Panc1 (cell line): ENCODE results near the gene SLC10A7. TPM values are rescaled to one million over a fixed set of nuclear protein-coding genes. Genes with fewer than 3 reads are reported as not detected.

Experiments
- ATAC-seq: fragments of 200-7000 bp; cut with Tn5 transposase; 2 replicates; pipeline ENCODE4 v1.9.1; 2020; ENCODE audit warnings: mild to moderate bottlenecking, moderate library complexity
- BruUV-seq: library from RNA; stranded (reverse); fragments of 400-500 nt; replicated peaks from 2 replicates; lab custom pipeline; 2021; lab: Mats Ljungman, UMichigan
- CTCF ChIA-PET: fragments of 300-600 bp; sonication (Branson Sonifier 250); formaldehyde crosslinking; loops from one replicate; lab custom pipeline; 2022; ENCODE audit warnings: antibody characterized with exemption; lab: Charles Lee
- POLR2A ChIA-PET: fragments of 300-600 bp; sonication (Branson Sonifier 250); formaldehyde crosslinking; loops from one replicate; lab custom pipeline; 2022; ENCODE audit warnings: antibody characterized with exemption; lab: Charles Lee
- DNase-seq: peaks from one replicate; pipeline ENCODE4 v3.0.0-alpha.2; 2010; ENCODE audit warnings: low read depth, low spot score
- H3K27ac ChIP-seq: 2 replicates; pipeline ENCODE4 v1.5.1; 2011; ENCODE audit warnings: mild to moderate bottlenecking, low read length, inconsistent platforms
- H3K27me3 ChIP-seq: fragments of 200-500 bp; sonication (Bioruptor generic); 2 replicates; pipeline ENCODE4 v1.6.0; 2014; ENCODE audit warnings: low read length, inconsistent platforms; ENCODE audit not compliant: control insufficient read depth, insufficient read depth
- H3K36me3 ChIP-seq: fragments of 200-500 bp; sonication (Bioruptor generic); 2 replicates; pipeline ENCODE4 v1.5.1; 2014; ENCODE audit warnings: inconsistent platforms, mild to moderate bottlenecking, low read length, moderate library complexity; ENCODE audit not compliant: control insufficient read depth, insufficient read depth
- H3K4me1 ChIP-seq: 2 replicates; pipeline ENCODE4 v1.5.1; 2011; ENCODE audit warnings: inconsistent platforms, mild to moderate bottlenecking, low read length, moderate library complexity; ENCODE audit not compliant: control insufficient read depth, insufficient read depth
- H3K4me3 ChIP-seq, 2 experiments: 2 replicates each; pipeline ENCODE4 v1.5.1; 2011 to 2012; ENCODE audit warnings: low read depth in 2 of 2, low read length in 2 of 2, mild to moderate bottlenecking in 2 of 2, inconsistent platforms in 1 of 2, moderate library complexity in 1 of 2
- H3K9me3 ChIP-seq: fragments of 200-500 bp; sonication (Bioruptor generic); 2 replicates; pipeline ENCODE4 v1.5.1; 2014; ENCODE audit warnings: low read depth, mild to moderate bottlenecking, inconsistent platforms, low read length, moderate library complexity; ENCODE audit not compliant: control insufficient read depth, insufficient read depth
- POLR2AphosphoS5 ChIP-seq: IDR thresholded peaks from 2 replicates; pipeline ENCODE4 v1.6.1; 2012; ENCODE audit warnings: mild to moderate bottlenecking, low read depth, low read length, moderate library complexity
- SIN3A ChIP-seq: IDR thresholded peaks from 2 replicates; pipeline ENCODE4 v1.6.1; 2012; ENCODE audit warnings: low read depth, mild to moderate bottlenecking, low read length, moderate library complexity, borderline replicate concordance; ENCODE audit not compliant: insufficient read depth
- TCF7L2 ChIP-seq: IDR thresholded peaks from 2 replicates; pipeline ENCODE4 v1.6.1; 2011; ENCODE audit warnings: mild to moderate bottlenecking, low read depth, low read length, inconsistent platforms
- in situ Hi-C: cut with HindIII; loops from 2 replicates; pipeline ENCODE4 v1.10.0; 2016; ENCODE audit warnings: low sequenced_read_pairs, low pct_unique_long_range_greater_than_20kb
- intact Hi-C: fragments of 100-400 bp; cut with micrococcal nuclease; formaldehyde crosslinking; loops from one replicate; pipeline ENCODE4 v1.10.0; 2022; ENCODE audit not compliant: unreplicated experiment
- total RNA-seq: library from RNA; stranded (reverse); gene quantifications from one replicate; pipeline ENCODE4 v1.2.1, GENCODE V29; 2021; ENCODE audit not compliant: unreplicated experiment
- TF ChIP-seq, protein P1 (sequence below), 2 experiments: IDR thresholded peaks; 2 replicates each; pipeline ENCODE4 v1.6.1; 2011 to 2012; ENCODE audit warnings: low read depth in 2 of 2, control low read depth in 1 of 2, low read length in 1 of 2, mild to moderate bottlenecking in 1 of 2, moderate library complexity in 1 of 2; ENCODE audit not compliant: insufficient read depth in 1 of 2
- TF ChIP-seq, protein P2 (sequence below): fragments of 450-650 bp; IDR thresholded peaks from 2 replicates; pipeline ENCODE4 v1.5.1; 2017; ENCODE audit warnings: mild to moderate bottlenecking

Gene SLC10A7
- total RNA-seq, 1 experiment from 2014 or later: 1.5 TPM

DNA sequence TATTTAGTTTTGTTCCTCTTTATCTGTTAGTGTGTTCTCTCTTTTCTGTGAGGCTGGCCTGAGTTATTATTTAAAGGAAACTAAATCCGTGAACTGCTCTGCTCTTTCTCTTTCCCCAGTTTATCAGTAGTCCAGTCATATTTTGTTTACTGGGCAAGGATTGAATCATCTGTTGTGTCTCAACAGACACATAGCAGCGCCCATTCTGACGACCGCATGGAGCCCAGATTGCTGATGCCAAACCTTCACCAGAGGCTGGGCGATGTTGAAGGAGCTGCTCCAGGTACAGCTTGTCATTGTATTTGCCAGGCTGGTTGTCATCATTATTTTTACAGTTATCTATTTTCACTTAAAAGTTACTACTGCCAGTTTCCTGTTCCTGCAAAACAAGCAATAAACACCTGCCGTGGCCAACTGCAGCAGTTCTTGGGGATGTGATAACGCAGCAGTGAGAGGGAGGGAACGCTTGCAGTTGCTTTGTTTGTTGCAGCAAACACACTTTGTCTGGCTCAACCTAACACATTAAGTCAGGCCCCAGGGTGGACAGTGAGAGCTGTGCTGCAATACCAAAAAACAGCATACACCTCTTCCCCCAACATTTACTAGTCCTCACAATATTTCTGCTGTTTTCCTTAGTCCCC, 297.3 kb downstream of the SLC10A7 start:
- ChIA-PET CTCF (no interaction called here), POLR2A (no interaction called here)
- Histone ChIP-seq H3K36me3 (no peaks in the 10 kb centered on the region), H3K27ac (no peak overlapping the region), H3K9me3 (no peaks in the 10 kb centered on the region), H3K27me3 (no peaks in the 10 kb centered on the region), H3K4me3 (no peak overlapping the region), H3K4me1 (no peaks in the 10 kb centered on the region)
- intact Hi-C loops: no loop called here
- in situ Hi-C loops: no loop called here
- DNase-seq: no peak
- BruUV-seq: no TSS peak
- TF ChIP-seq TCF7L2 (no peak), POLR2AphosphoS5 (no peak), SIN3A (no peak)
- TF ChIP-seq, protein P1, sequence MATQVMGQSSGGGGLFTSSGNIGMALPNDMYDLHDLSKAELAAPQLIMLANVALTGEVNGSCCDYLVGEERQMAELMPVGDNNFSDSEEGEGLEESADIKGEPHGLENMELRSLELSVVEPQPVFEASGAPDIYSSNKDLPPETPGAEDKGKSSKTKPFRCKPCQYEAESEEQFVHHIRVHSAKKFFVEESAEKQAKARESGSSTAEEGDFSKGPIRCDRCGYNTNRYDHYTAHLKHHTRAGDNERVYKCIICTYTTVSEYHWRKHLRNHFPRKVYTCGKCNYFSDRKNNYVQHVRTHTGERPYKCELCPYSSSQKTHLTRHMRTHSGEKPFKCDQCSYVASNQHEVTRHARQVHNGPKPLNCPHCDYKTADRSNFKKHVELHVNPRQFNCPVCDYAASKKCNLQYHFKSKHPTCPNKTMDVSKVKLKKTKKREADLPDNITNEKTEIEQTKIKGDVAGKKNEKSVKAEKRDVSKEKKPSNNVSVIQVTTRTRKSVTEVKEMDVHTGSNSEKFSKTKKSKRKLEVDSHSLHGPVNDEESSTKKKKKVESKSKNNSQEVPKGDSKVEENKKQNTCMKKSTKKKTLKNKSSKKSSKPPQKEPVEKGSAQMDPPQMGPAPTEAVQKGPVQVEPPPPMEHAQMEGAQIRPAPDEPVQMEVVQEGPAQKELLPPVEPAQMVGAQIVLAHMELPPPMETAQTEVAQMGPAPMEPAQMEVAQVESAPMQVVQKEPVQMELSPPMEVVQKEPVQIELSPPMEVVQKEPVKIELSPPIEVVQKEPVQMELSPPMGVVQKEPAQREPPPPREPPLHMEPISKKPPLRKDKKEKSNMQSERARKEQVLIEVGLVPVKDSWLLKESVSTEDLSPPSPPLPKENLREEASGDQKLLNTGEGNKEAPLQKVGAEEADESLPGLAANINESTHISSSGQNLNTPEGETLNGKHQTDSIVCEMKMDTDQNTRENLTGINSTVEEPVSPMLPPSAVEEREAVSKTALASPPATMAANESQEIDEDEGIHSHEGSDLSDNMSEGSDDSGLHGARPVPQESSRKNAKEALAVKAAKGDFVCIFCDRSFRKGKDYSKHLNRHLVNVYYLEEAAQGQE (IDR thresholded peaks at IDR 0.05; ENCODE audit: insufficient read depth in 1 of 2, low read depth in 2 of 2, low read length in 1 of 2): no peak
- TF ChIP-seq, protein P2, sequence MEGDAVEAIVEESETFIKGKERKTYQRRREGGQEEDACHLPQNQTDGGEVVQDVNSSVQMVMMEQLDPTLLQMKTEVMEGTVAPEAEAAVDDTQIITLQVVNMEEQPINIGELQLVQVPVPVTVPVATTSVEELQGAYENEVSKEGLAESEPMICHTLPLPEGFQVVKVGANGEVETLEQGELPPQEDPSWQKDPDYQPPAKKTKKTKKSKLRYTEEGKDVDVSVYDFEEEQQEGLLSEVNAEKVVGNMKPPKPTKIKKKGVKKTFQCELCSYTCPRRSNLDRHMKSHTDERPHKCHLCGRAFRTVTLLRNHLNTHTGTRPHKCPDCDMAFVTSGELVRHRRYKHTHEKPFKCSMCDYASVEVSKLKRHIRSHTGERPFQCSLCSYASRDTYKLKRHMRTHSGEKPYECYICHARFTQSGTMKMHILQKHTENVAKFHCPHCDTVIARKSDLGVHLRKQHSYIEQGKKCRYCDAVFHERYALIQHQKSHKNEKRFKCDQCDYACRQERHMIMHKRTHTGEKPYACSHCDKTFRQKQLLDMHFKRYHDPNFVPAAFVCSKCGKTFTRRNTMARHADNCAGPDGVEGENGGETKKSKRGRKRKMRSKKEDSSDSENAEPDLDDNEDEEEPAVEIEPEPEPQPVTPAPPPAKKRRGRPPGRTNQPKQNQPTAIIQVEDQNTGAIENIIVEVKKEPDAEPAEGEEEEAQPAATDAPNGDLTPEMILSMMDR: no peak
- no peak for ATAC-seq

DNA sequence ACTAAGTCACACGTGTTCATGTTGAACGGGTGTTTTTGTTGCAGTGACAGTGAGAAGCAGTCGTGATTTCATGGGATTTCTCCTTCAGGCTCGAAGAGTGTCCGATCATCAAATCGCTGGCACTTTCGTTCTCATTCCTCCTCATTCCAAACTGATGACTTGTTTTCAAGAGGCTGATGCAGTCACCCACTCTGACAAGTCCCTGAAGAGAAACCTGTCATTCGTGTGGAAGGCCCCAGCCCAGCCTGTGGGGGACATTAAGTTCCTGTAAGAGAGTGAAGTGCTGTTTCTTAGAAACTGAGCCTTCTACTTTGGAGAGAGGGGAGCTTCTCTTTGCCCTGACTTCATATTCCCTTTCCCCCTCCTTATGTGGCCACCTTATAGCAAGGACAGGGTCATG, 299.4 kb downstream of the SLC10A7 start:
- TF ChIP-seq, protein P2: no peak
- TF ChIP-seq, protein P1 (IDR thresholded peaks at IDR 0.05; ENCODE audit: insufficient read depth in 1 of 2, low read depth in 2 of 2, low read length in 1 of 2): no peak
- TF ChIP-seq TCF7L2: no peak
- no peak for TF ChIP-seq POLR2AphosphoS5
- no peak for TF ChIP-seq SIN3A
- H3K36me3 ChIP-seq: no peaks in the 10 kb centered on the region
- no TSS peak for BruUV-seq
- CTCF ChIA-PET: no interaction called here
- intact Hi-C loops: no loop called here
- no peaks in the 10 kb centered on the region for H3K4me1 ChIP-seq
- ATAC-seq (0 out of 2 replicates have a peak, but pooled peaks have one; percentile 56), DNase-seq (no peak)
- H3K9me3 ChIP-seq: no peaks in the 10 kb centered on the region
- no peaks in the 10 kb centered on the region for H3K27me3 ChIP-seq
- POLR2A ChIA-PET: no interaction called here
- H3K27ac ChIP-seq: no peak overlapping the region
- in situ Hi-C loops: no loop called here
- peak overlapping the region in 1 of 2 experiments; percentile 21; a peak in 2 of 4 replicates for H3K4me3 ChIP-seq
